Effector memory CD8-positive, alpha-beta T cell (primary cell): ENCODE data around the gene NOS2.
"Not testable (repeated sequence)": the region's sequence is repeated elsewhere in the genome, so short reads cannot be mapped to it uniquely, and the experiment has no call there.

ENCODE experiments used
- ATAC-seq: fragments of 150-1000 bp; cut with Tn5 transposase; replicated peaks from 2 replicates; pipeline ENCODE4 v1.10.0; 2021; ENCODE audit warnings: mild to moderate bottlenecking, moderate library complexity
- DNase-seq, 3 experiments: peaks; one replicate each; pipeline ENCODE4 v3.0.0; 2021
- H3K27ac Mint-ChIP-seq, 2 donors: one replicate each; pipeline ENCODE4 v1.8.0; 2022; ENCODE audit warnings: mild to moderate bottlenecking in 2 of 2, mixed read lengths in 2 of 2, moderate library complexity in 2 of 2
- H3K27me3 Mint-ChIP-seq, 2 donors: one replicate each; pipeline ENCODE4 v1.8.0; 2022; ENCODE audit warnings: mixed read lengths in 2 of 2
- H3K36me3 Mint-ChIP-seq: one replicate; pipeline ENCODE4 v1.8.0; 2022; ENCODE audit warnings: mild to moderate bottlenecking, moderate library complexity, mixed read lengths; ENCODE audit not compliant: insufficient read depth
- H3K4me1 Mint-ChIP-seq, 2 donors: one replicate each; pipeline ENCODE4 v1.8.0; 2022; ENCODE audit warnings: low read depth in 2 of 2, mixed read lengths in 2 of 2
- H3K4me3 Mint-ChIP-seq, 2 donors: one replicate each; pipeline ENCODE4 v1.8.0; 2022; ENCODE audit warnings: mild to moderate bottlenecking in 2 of 2, mixed read lengths in 2 of 2, moderate library complexity in 2 of 2
- H3K9me3 Mint-ChIP-seq, 2 donors: one replicate each; pipeline ENCODE4 v1.8.0; 2022; ENCODE audit warnings: mixed read lengths in 2 of 2

Gene NOS2

DNA sequence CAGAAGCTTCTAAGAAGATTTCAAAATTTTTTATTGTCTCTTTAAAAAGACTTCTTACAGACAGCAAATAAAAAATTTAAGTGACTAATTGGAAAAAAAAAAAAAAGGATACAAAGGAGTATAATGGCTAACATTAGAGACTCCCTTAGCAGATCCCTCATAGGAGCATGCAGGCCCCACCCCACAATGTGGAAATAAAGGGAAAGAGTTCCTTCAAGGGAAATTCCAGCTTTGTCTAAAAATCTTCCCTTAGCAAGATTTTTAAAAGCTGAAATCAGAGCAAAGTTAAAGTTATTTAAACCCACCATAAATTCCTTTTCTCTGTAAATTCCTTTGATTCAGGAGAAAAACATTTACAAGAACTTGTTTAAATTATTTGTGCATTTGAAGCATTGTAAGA lies 32.5 kb upstream of the NOS2 start:
- H3K4me1 Mint-ChIP-seq, result no peaks in the 10 kb centered on the region
- H3K4me3 Mint-ChIP-seq, result no peak overlapping the region
- ATAC-seq (no peak), DNase-seq (no peak)
- peaks cover 0 to 5% of the 10 kb centered on the region in 2 donors for H3K27me3 Mint-ChIP-seq
- no peaks in the 10 kb centered on the region for H3K36me3 Mint-ChIP-seq
- peaks cover 0 to 2% of the 10 kb centered on the region in 2 donors for H3K9me3 Mint-ChIP-seq
- H3K27ac Mint-ChIP-seq, result no peak overlapping the region

GRCh38 chr17:27829888-27830287 lies 29.6 kb upstream of the NOS2 start:
- not testable (repeated sequence) for ATAC-seq, H3K4me3 Mint-ChIP-seq, H3K36me3 Mint-ChIP-seq, DNase-seq, H3K9me3 Mint-ChIP-seq, H3K27ac Mint-ChIP-seq, H3K4me1 Mint-ChIP-seq
- peaks cover 9 to 16% of the 10 kb centered on the region in 2 donors for H3K27me3 Mint-ChIP-seq

DNA sequence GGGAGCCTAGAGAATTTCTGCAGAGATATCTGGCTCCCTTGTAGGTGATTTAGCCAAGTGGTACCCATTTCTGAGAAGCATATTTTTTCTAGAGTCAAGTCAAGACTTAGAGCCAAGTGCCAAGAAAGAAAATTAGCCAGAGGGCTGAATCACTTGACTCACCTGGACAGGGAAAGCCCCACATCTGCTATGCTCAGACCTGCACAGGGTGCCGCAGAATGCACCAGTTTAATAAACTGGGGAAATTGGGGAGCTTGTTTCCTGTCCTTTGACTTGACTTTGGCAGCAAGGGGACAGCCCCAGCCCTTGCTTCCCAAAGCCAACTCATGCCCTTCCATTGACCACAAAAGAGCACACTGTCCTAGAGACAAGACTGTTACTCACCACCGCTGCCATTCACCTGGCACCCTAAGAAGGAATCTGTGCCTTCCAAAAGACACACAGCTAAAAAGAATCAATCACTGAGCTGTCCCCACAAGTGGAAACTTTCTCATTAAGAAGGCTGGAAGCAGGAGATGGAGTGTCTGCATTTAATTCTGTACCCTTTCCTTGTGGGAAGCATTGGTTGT lies 28.9 kb upstream of the NOS2 start:
- DNase-seq, H3K4me1 Mint-ChIP-seq, H3K36me3 Mint-ChIP-seq, H3K27ac Mint-ChIP-seq, H3K4me3 Mint-ChIP-seq, H3K9me3 Mint-ChIP-seq, ATAC-seq: not testable (repeated sequence)
- peaks cover 9 to 16% of the 10 kb centered on the region in 2 donors for H3K27me3 Mint-ChIP-seq

GRCh38 chr17:27825459-27825858 lies 25.1 kb upstream of the NOS2 start:
- Mint-ChIP-seq H3K27ac (no peak overlapping the region), H3K4me1 (no peaks in the 10 kb centered on the region), H3K27me3 (peaks cover 9 to 16% of the 10 kb centered on the region in 2 donors), H3K36me3 (no peaks in the 10 kb centered on the region), H3K9me3 (peaks cover 0 to 7% of the 10 kb centered on the region in 2 donors), H3K4me3 (no peak overlapping the region)
- no peak for DNase-seq
- ATAC-seq, result no peak

DNA sequence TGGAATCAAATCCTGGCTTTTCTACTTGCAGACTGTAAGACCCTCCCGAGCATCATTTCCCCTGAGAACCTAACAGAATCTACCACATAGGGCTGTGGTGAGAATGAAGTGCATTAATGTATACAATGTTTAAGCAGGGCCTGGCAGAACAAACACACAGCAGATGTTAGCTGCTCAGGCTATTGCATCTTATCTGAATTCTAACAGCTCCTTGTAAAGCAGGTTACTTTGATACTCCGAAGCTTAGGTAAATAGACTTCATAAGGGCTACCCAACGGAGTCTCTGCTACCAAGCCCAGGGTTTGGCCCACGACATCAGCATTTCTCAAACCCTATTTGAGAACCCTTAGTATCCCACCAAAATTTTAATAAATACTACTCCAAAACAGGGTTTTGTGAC lies 24.4 kb upstream of the NOS2 start:
- no peak for DNase-seq
- no peak overlapping the region for H3K27ac Mint-ChIP-seq
- peaks cover 9 to 16% of the 10 kb centered on the region in 2 donors for H3K27me3 Mint-ChIP-seq
- peaks cover 0 to 7% of the 10 kb centered on the region in 2 donors for H3K9me3 Mint-ChIP-seq
- no peak overlapping the region for H3K4me3 Mint-ChIP-seq
- H3K36me3 Mint-ChIP-seq, result no peaks in the 10 kb centered on the region
- H3K4me1 Mint-ChIP-seq, result no peaks in the 10 kb centered on the region
- no peak for ATAC-seq

DNA sequence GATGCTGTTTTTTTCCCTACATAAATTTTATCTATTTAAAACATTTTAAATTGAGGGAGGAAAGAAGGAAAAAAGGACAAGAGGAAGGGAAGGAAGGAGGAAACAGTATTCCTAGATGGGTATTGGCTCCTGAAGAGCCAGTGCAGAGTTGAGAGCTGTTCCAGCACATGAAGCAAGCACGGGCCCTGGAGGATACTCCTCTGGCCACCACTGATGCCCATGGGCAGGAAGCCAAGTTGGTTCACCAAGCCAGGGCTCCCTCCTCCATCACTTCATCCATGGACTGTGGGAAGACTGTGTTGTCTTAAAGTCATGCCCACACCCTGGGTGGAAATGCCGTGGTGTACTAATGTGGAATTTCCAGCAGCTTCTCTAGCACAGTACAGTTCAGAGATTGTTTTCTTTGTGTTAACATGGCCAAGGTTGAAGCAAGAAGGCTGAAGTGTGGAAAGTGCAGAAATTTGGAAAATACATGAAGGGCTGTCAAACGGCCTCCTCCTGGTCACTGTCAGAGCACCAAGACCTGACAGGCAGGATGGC lies 23.9 kb upstream of the NOS2 start:
- DNase-seq (no peak), ATAC-seq (no peak)
- no peak overlapping the region for H3K27ac Mint-ChIP-seq
- H3K9me3 Mint-ChIP-seq, result peaks cover 0 to 7% of the 10 kb centered on the region in 2 donors
- no peaks in the 10 kb centered on the region for H3K36me3 Mint-ChIP-seq
- H3K4me3 Mint-ChIP-seq, result no peak overlapping the region
- peaks cover 9 to 17% of the 10 kb centered on the region in 2 donors for H3K27me3 Mint-ChIP-seq
- no peaks in the 10 kb centered on the region for H3K4me1 Mint-ChIP-seq

DNA sequence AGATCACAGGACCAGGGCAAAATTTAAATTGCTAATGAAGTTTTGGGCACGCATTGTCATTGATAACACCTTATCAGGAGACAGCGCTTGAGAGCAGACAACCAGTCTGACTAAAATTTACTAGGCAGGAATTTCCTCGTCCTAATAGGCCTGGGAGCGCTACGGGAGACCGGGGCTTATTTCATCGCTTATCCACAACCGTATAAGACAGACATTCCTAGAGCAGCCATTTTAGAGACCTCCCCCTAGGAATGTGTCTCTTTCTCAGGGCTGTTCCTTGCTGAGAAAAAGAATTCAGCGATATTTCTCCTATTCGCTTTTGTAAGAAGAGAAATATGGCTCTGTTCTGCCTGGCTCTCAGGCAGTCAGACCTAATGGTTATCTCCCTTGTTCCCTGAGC lies 21.8 kb upstream of the NOS2 start:
- not testable (repeated sequence) for H3K27ac Mint-ChIP-seq, ATAC-seq, H3K9me3 Mint-ChIP-seq, H3K36me3 Mint-ChIP-seq, DNase-seq, H3K4me3 Mint-ChIP-seq, H3K4me1 Mint-ChIP-seq
- H3K27me3 Mint-ChIP-seq, result peaks cover 9 to 13% of the 10 kb centered on the region in 2 donors

- Mint-ChIP-seq H3K27ac (no peak overlapping the region), H3K4me3 (no peak overlapping the region), H3K9me3 (peaks cover 0 to 7% of the 10 kb centered on the region in 2 donors)
These were observed 21.0 kb upstream of the NOS2 start for GRCh38 chr17:27821318-27821717.

DNA sequence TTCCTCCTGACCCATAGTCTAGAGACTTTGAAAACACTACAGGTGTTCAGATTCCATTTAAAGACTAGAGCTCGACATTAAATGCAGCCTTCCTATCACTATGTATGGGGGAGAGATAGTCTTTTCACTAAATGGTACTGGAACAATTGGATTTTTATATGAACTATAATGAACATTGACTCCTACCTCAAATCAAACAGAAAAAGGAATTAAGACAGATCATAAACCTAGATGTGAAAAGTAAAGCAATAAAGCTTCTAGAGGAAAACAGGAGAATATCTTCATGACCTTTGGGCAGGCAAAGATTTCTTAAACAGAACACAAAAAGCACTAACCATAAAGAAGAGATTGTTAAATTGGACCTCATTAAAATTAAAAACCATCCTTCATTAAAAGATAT lies 18.8 kb upstream of the NOS2 start:
- Mint-ChIP-seq H3K4me3 (no peak overlapping the region), H3K9me3 (peaks cover 0 to 7% of the 10 kb centered on the region in 2 donors), H3K4me1 (no peaks in the 10 kb centered on the region), H3K36me3 (no peaks in the 10 kb centered on the region), H3K27ac (no peak overlapping the region), H3K27me3 (peaks cover 0 to 6% of the 10 kb centered on the region in 2 donors)
- DNase-seq, result no peak
- ATAC-seq, result no peak

More at GRCh38 chr17:27821318-27821717, 21.0 kb upstream of the NOS2 start:
- H3K36me3 Mint-ChIP-seq, result no peaks in the 10 kb centered on the region
- DNase-seq (no peak), ATAC-seq (no peak)
- H3K4me1 Mint-ChIP-seq, result no peaks in the 10 kb centered on the region
- peaks cover 1 to 6% of the 10 kb centered on the region in 2 donors for H3K27me3 Mint-ChIP-seq

- ATAC-seq, result no peak
- H3K36me3 Mint-ChIP-seq, result no peaks in the 10 kb centered on the region
- no peak overlapping the region for H3K27ac Mint-ChIP-seq
- DNase-seq, result no peak
- H3K27me3 Mint-ChIP-seq, result peaks cover 0 to 6% of the 10 kb centered on the region in 2 donors
- peaks cover 0 to 7% of the 10 kb centered on the region in 2 donors for H3K9me3 Mint-ChIP-seq
- no peaks in the 10 kb centered on the region for H3K4me1 Mint-ChIP-seq
- H3K4me3 Mint-ChIP-seq, result no peak overlapping the region
These were observed 18.2 kb upstream of the NOS2 start for GRCh38 chr17:27818401-27819105.

DNA sequence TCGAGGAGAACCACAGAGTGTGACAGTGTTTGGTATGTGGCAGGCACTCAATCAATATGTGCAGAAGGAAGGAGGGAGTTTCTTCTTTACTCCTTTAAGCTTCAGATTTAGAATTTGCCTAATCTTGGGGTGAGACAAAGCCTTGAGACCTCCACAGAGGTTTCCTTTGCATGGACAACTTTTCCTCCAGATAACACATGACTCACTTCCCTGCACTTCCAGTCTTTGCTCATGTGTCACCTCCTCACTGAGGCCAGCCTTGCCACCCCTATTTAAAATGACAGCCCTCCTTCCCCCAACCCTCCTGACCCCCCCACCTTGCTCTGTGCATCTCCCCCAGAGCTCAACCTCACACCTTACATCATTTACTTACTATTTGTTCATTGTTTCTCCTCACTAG lies 17.4 kb upstream of the NOS2 start:
- ATAC-seq (no peak), DNase-seq (no peak)
- peaks cover 0 to 7% of the 10 kb centered on the region in 2 donors for H3K9me3 Mint-ChIP-seq
- no peak overlapping the region for H3K4me3 Mint-ChIP-seq
- no peaks in the 10 kb centered on the region for H3K36me3 Mint-ChIP-seq
- no peak overlapping the region for H3K27ac Mint-ChIP-seq
- no peaks in the 10 kb centered on the region for H3K4me1 Mint-ChIP-seq
- peaks cover 0 to 6% of the 10 kb centered on the region in 2 donors for H3K27me3 Mint-ChIP-seq

GRCh38 chr17:27816946-27817345 lies 16.6 kb upstream of the NOS2 start:
- H3K4me1 Mint-ChIP-seq, result no peaks in the 10 kb centered on the region
- ATAC-seq, result no peak
- no peak overlapping the region for H3K4me3 Mint-ChIP-seq
- peaks cover 0 to 6% of the 10 kb centered on the region in 2 donors for H3K27me3 Mint-ChIP-seq
- H3K27ac Mint-ChIP-seq, result no peak overlapping the region
- H3K9me3 Mint-ChIP-seq, result peaks cover 0 to 4% of the 10 kb centered on the region in 2 donors
- DNase-seq, result no peak
- no peaks in the 10 kb centered on the region for H3K36me3 Mint-ChIP-seq

DNA sequence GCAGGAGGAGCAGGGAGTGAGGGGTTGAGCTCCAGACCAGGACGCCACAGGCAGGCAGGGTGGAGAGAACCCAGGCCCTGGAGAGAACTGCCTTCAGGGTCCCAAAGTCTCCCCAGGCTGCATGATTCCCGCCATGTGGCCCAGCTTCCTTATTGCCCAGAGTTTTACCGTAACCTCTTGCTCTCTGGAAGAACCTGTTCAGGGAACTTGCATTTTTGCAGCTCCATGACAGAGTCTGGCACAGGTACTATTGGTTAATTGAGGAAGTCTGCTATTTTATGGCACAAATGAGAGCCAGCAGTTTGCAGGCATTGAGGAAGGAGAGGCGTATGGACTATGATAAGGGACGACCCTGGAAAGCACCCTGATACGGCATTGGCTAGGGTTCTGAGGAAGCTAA lies 11.6 kb upstream of the NOS2 start:
- peaks cover 20 to 24% of the 10 kb centered on the region in 2 donors for H3K4me1 Mint-ChIP-seq
- ATAC-seq, result no peak
- no peak overlapping the region for H3K4me3 Mint-ChIP-seq
- H3K27ac Mint-ChIP-seq, result no peak overlapping the region
- H3K27me3 Mint-ChIP-seq, result no peaks in the 10 kb centered on the region
- no peaks in the 10 kb centered on the region for H3K9me3 Mint-ChIP-seq
- DNase-seq, result no peak
- H3K36me3 Mint-ChIP-seq, result peaks cover 10% of the 10 kb centered on the region
